Measurements from ENCODE around the gene ERC2. TPM values are rescaled to one million over a fixed set of nuclear protein-coding genes. Genes with fewer than 3 reads are reported as not detected.

The ERC2 gene
- total RNA-seq, 2 donors from 2014 or later = 16.1 to 22.8 TPM

- peaks cover 25% of the 10 kb centered on the region for H3K36me3 ChIP-seq (ENCODE audit: control insufficient read depth, insufficient read depth, low read length)
- H3K27ac ChIP-seq (ENCODE audit: low read depth, low read length) = no peak overlapping the region
- H3K4me3 ChIP-seq (ENCODE audit: low read length) = no peak overlapping the region
- H3K36me3 Mint-ChIP-seq (ENCODE audit: low read depth) = peaks cover 36% of the 10 kb centered on the region
- H3K4me3 Mint-ChIP-seq = no peak overlapping the region
- no peak overlapping the region for H3K27ac Mint-ChIP-seq
- no peaks in the 10 kb centered on the region for H3K27me3 Mint-ChIP-seq (ENCODE audit: insufficient read depth)
- no peaks in the 10 kb centered on the region for H3K27me3 ChIP-seq (ENCODE audit: control insufficient read depth, insufficient read depth, low read length, poor library complexity, severe bottlenecking)
- H3K9me3 ChIP-seq (ENCODE audit: control insufficient read depth, low read length) = no peaks in the 10 kb centered on the region
- WGBS, 2 experiments (ENCODE audit: insufficient coverage in 1 of 2, insufficient read length in 1 of 2) = 92% methylated on average over 6 of the region's 6 CpGs
- no peaks in the 10 kb centered on the region for H3K4me1 ChIP-seq (ENCODE audit: control insufficient read depth, insufficient read depth, low read length)
- no peak for TF ChIP-seq CTCF (conservative IDR thresholded peaks at IDR 0.05)
- H3K9me3 Mint-ChIP-seq = peaks cover 3% of the 10 kb centered on the region
- DNase-seq = no peak
- H3K4me1 Mint-ChIP-seq = no peaks in the 10 kb centered on the region
- no peak overlapping the region for H3K9ac ChIP-seq (ENCODE audit: extremely low read depth, low read length, poor library complexity, severe bottlenecking)
Observed at GRCh38 chr3:56428667-56429066, 39.6 kb downstream of the ERC2 start.

GRCh38 chr3:56424885-56425284, 43.4 kb downstream of the ERC2 start:
- TF ChIP-seq CTCF (conservative IDR thresholded peaks at IDR 0.05) = no peak
- Histone ChIP-seq H3K9me3 (ENCODE audit: control insufficient read depth, low read length) (no peaks in the 10 kb centered on the region), H3K4me1 (ENCODE audit: control insufficient read depth, insufficient read depth, low read length) (no peaks in the 10 kb centered on the region), H3K36me3 (ENCODE audit: control insufficient read depth, insufficient read depth, low read length) (peaks cover 8% of the 10 kb centered on the region), H3K27ac (ENCODE audit: low read depth, low read length) (no peak overlapping the region), H3K27me3 (ENCODE audit: control insufficient read depth, insufficient read depth, low read length, poor library complexity, severe bottlenecking) (no peaks in the 10 kb centered on the region), H3K9ac (ENCODE audit: extremely low read depth, low read length, poor library complexity, severe bottlenecking) (no peak overlapping the region), H3K4me3 (ENCODE audit: low read length) (no peak overlapping the region)
- Mint-ChIP-seq H3K9me3 (no peaks in the 10 kb centered on the region), H3K4me1 (peaks cover 2% of the 10 kb centered on the region), H3K36me3 (ENCODE audit: low read depth) (peaks cover 22% of the 10 kb centered on the region), H3K27ac (no peak overlapping the region), H3K4me3 (no peak overlapping the region), H3K27me3 (ENCODE audit: insufficient read depth) (no peaks in the 10 kb centered on the region)
- WGBS, 2 experiments (ENCODE audit: insufficient coverage in 1 of 2, insufficient read length in 1 of 2) = 84 to 90% methylated on average over 3 of the region's 3 CpGs
- DNase-seq = no peak

GRCh38 chr3:56424336-56424735, 43.9 kb downstream of the ERC2 start:
- Histone ChIP-seq H3K4me1 (ENCODE audit: control insufficient read depth, insufficient read depth, low read length) (no peaks in the 10 kb centered on the region), H3K9me3 (ENCODE audit: control insufficient read depth, low read length) (no peaks in the 10 kb centered on the region), H3K4me3 (ENCODE audit: low read length) (no peak overlapping the region), H3K27ac (ENCODE audit: low read depth, low read length) (no peak overlapping the region), H3K27me3 (ENCODE audit: control insufficient read depth, insufficient read depth, low read length, poor library complexity, severe bottlenecking) (no peaks in the 10 kb centered on the region), H3K36me3 (ENCODE audit: control insufficient read depth, insufficient read depth, low read length) (peaks cover 5% of the 10 kb centered on the region), H3K9ac (ENCODE audit: extremely low read depth, low read length, poor library complexity, severe bottlenecking) (no peak overlapping the region)
- peaks cover 2% of the 10 kb centered on the region for H3K4me1 Mint-ChIP-seq
- DNase-seq = no peak
- no peak overlapping the region for H3K27ac Mint-ChIP-seq
- 90 to 100% methylated on average over 1 of the region's 1 CpG for WGBS, 2 experiments (ENCODE audit: insufficient coverage in 1 of 2, insufficient read length in 1 of 2)
- no peak overlapping the region for H3K4me3 Mint-ChIP-seq
- H3K9me3 Mint-ChIP-seq = no peaks in the 10 kb centered on the region
- no peaks in the 10 kb centered on the region for H3K27me3 Mint-ChIP-seq (ENCODE audit: insufficient read depth)
- no peak for TF ChIP-seq CTCF (conservative IDR thresholded peaks at IDR 0.05)
- H3K36me3 Mint-ChIP-seq (ENCODE audit: low read depth) = peaks cover 22% of the 10 kb centered on the region
